ENCODE data around the gene HCK.

DNA sequence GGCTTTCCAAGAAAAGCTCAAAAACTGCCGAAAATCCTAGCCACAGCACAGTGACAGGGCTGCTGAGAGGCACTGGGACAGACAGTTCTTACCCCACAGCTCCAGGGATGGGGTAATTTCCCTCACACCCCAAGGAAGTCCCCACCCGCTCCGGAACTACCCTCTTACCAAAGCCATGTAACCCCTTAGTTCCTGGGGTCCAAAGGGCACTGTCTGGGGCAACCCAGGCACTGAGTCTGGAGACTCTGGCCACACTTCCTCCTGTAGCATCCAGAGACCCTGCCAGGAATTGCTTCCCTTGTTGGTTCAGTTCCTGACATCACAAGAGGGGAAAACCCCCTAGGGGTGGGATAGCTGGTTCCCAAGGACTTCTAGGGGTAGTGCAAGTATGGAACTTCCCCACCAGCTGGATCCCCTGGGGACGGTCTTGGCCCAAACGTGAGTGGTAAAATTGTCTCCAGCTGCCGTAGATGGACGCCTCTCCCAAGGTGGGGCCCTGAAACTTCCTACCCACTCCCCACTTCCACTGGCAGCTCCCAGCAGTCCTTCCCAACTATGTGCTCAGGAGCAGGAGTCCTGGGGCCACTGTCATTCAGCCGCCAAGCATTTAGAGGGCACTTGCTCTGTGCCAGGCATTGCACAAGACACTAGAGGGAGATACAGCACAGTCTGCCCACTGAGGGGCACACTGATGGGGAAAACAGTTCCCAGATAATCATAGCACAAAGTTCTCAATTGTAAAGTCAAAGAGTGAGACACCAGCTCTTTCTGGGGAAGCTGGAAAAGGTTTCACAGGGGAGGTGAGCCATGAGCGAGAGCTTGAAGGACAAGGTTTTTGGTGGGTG lies 17.2 kb upstream of the HCK start:
- TF ChIP-seq POLR2A (IDR thresholded peaks at IDR 0.05) (no peak), EP300 (IDR thresholded peaks at IDR 0.05) (no peak)
- TF ChIP-seq, protein P1, sequence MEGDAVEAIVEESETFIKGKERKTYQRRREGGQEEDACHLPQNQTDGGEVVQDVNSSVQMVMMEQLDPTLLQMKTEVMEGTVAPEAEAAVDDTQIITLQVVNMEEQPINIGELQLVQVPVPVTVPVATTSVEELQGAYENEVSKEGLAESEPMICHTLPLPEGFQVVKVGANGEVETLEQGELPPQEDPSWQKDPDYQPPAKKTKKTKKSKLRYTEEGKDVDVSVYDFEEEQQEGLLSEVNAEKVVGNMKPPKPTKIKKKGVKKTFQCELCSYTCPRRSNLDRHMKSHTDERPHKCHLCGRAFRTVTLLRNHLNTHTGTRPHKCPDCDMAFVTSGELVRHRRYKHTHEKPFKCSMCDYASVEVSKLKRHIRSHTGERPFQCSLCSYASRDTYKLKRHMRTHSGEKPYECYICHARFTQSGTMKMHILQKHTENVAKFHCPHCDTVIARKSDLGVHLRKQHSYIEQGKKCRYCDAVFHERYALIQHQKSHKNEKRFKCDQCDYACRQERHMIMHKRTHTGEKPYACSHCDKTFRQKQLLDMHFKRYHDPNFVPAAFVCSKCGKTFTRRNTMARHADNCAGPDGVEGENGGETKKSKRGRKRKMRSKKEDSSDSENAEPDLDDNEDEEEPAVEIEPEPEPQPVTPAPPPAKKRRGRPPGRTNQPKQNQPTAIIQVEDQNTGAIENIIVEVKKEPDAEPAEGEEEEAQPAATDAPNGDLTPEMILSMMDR (IDR thresholded peaks at IDR 0.05): no peak

Data from gastroesophageal sphincter (tissue), 3 donors.